SU-DHL-6 (cell line): ENCODE measurements around the gene PI4KA.

Source experiments
- H2AFZ ChIP-seq: fragments of 200-600 bp; sonication (generic); 2 replicates; pipeline ENCODE4 v1.6.1; 2014; ENCODE audit warnings: low read depth, mild to moderate bottlenecking, moderate library complexity, mixed read lengths, antibody characterized with exemption, low read length; ENCODE audit not compliant: severe bottlenecking
- H3F3A ChIP-seq: fragments of 200-600 bp; shearing (Covaris generic); 2 replicates; pipeline ENCODE4 v1.6.0; 2016; ENCODE audit warnings: antibody characterized with exemption, mild to moderate bottlenecking; ENCODE audit not compliant: insufficient read depth
- H3K27ac ChIP-seq: fragments of 200-600 bp; sonication (generic); 2 replicates; pipeline ENCODE4 v1.5.1; 2016; ENCODE audit warnings: low read depth, mild to moderate bottlenecking, low read length, moderate library complexity, mixed read lengths
- H3K27me3 ChIP-seq: fragments of 200-600 bp; sonication (generic), shearing (Covaris generic); 2 replicates; pipeline ENCODE4 v1.6.0; 2014; ENCODE audit warnings: mild to moderate bottlenecking, low read length
- H3K36me3 ChIP-seq: fragments of 200-600 bp; sonication (generic); 2 replicates; pipeline ENCODE4 v1.6.1; 2014; ENCODE audit warnings: mild to moderate bottlenecking, low read length, mixed read lengths
- H3K4me2 ChIP-seq: fragments of 300-600, 200-600 bp; shearing (Covaris generic), sonication (generic); 2 replicates; pipeline ENCODE4 v1.6.0; 2014; ENCODE audit warnings: low read length, low read depth, mild to moderate bottlenecking; ENCODE audit not compliant: poor library complexity, severe bottlenecking
- H3K4me3 ChIP-seq: fragments of 200-600 bp; sonication (generic); 2 replicates; pipeline ENCODE4 v1.5.1; 2014; ENCODE audit warnings: antibody characterized with exemption, low read length, mild to moderate bottlenecking, mixed read lengths; ENCODE audit not compliant: insufficient read depth, poor library complexity, severe bottlenecking
- H3K79me2 ChIP-seq: fragments of 200-600 bp; sonication (generic); 2 replicates; pipeline ENCODE4 v1.6.1; 2014; ENCODE audit warnings: mild to moderate bottlenecking, low read length, moderate library complexity; ENCODE audit not compliant: insufficient read depth
- H3K9ac ChIP-seq: fragments of 200-600 bp; sonication (generic); 2 replicates; pipeline ENCODE4 v1.7.0; 2014; ENCODE audit warnings: mild to moderate bottlenecking, low read length
- H3K9me2 ChIP-seq: fragments of 200-600 bp; sonication (generic); replicated peaks from 2 replicates; pipeline ENCODE4 v1.6.1; 2014; ENCODE audit warnings: low read length; ENCODE audit not compliant: insufficient read depth
- H3K9me3 ChIP-seq: fragments of 200-600 bp; sonication (generic); 2 replicates; pipeline ENCODE4 v1.6.1; 2014; ENCODE audit warnings: low read length, mixed read lengths; ENCODE audit not compliant: insufficient read depth
- H4K20me1 ChIP-seq: fragments of 200-600 bp; sonication (generic); 2 replicates; pipeline ENCODE4 v1.6.1; 2014; ENCODE audit warnings: low read depth, mild to moderate bottlenecking, antibody characterized with exemption, low read length, moderate library complexity, mixed read lengths
- EZH2phosphoT487 ChIP-seq: fragments of 200-600 bp; sonication (generic), shearing (Covaris generic); conservative IDR thresholded peaks from 2 replicates; pipeline ENCODE4 v1.6.1; 2018; ENCODE audit warnings: mild to moderate bottlenecking, antibody characterized with exemption, low read length, moderate library complexity, mixed read lengths
- TF ChIP-seq, protein P1 (sequence below): fragments of 200-600 bp; sonication (generic); IDR thresholded peaks from one replicate; pipeline ENCODE4 v1.5.1; 2017; ENCODE audit warnings: antibody characterized with exemption, mild to moderate bottlenecking, low read length, moderate library complexity; ENCODE audit not compliant: insufficient read depth, poor library complexity, severe bottlenecking

Gene PI4KA

DNA sequence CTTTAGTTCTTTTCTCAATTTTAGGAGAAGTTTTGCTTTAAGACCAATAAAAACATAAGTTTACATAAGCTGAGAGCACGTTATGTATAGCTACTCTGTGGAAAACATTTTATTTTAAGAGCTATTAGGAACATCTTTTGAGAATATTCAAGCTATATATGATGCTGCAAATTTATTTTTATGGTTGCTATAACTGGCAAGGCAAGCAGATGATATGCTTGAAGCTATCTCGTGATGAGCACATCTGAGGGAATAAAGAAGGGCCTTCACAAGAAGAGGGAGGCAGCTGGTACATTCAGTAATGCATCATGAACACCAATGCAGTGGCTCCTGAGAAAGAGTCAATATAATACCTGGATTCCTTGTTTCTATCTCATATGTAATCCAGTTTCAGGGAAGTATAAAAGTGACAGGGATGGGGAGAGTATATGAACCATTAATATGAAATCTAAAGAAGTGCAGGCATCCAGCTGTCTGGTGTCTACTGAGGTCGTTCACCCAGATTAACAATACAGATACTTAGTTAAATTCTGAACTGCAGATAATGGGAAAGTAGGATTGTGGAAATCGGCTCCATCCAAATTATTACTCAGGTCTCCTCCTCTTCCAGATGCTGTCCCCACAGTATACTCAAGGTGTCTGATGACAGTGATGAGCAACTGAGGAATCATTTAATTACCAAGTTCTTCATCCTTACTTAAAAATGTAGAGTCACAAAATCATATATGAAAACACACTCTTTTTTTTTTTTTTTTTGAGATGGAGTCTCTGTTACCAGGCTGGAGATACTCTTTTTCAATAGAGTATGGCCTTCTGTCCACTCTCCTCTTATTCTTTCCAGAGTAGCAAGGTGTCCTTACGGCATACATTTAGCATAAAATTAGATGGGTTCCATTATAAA is 185.1 kb downstream of the PI4KA start:
- Histone ChIP-seq H4K20me1 (no peaks in the 10 kb centered on the region), H3K27me3 (no peaks in the 10 kb centered on the region), H3K9ac (no peak overlapping the region), H3K9me3 (no peaks in the 10 kb centered on the region), H2AFZ (no peak overlapping the region), H3K27ac (no peak overlapping the region), H3K9me2 (no peaks in the 10 kb centered on the region), H3K4me3 (no peak overlapping the region), H3K4me2 (no peak overlapping the region), H3K79me2 (no peaks in the 10 kb centered on the region), H3F3A (no peaks in the 10 kb centered on the region), H3K36me3 (no peaks in the 10 kb centered on the region)
- no peak for TF ChIP-seq EZH2phosphoT487
- TF ChIP-seq, protein P1, sequence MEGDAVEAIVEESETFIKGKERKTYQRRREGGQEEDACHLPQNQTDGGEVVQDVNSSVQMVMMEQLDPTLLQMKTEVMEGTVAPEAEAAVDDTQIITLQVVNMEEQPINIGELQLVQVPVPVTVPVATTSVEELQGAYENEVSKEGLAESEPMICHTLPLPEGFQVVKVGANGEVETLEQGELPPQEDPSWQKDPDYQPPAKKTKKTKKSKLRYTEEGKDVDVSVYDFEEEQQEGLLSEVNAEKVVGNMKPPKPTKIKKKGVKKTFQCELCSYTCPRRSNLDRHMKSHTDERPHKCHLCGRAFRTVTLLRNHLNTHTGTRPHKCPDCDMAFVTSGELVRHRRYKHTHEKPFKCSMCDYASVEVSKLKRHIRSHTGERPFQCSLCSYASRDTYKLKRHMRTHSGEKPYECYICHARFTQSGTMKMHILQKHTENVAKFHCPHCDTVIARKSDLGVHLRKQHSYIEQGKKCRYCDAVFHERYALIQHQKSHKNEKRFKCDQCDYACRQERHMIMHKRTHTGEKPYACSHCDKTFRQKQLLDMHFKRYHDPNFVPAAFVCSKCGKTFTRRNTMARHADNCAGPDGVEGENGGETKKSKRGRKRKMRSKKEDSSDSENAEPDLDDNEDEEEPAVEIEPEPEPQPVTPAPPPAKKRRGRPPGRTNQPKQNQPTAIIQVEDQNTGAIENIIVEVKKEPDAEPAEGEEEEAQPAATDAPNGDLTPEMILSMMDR, result no peak

DNA sequence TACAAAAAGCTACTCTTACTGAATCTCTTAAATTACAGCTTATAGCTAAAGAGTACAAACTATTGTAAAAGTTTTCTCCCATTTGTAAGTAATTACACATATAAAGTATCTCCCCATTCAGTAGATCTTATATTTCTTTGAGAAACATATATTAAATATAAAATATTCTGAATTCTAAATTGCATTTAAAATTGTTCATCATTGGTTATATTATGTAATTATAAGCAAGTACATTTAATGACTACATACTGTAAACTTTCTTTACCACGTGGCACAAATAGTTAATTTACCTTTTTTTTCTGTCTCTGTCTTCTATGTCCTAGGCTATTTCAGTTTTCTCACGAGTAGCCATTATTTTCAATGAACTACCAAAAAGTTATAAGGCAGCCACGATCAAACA is 185.9 kb downstream of the PI4KA start:
- no peak overlapping the region for H3K27ac ChIP-seq
- no peaks in the 10 kb centered on the region for H4K20me1 ChIP-seq
- no peaks in the 10 kb centered on the region for H3F3A ChIP-seq
- no peaks in the 10 kb centered on the region for H3K27me3 ChIP-seq
- H3K36me3 ChIP-seq, result no peaks in the 10 kb centered on the region
- no peaks in the 10 kb centered on the region for H3K79me2 ChIP-seq
- H3K9ac ChIP-seq, result no peak overlapping the region
- no peak overlapping the region for H3K4me3 ChIP-seq
- no peak overlapping the region for H3K4me2 ChIP-seq
- no peak for TF ChIP-seq EZH2phosphoT487
- TF ChIP-seq, protein P1, result no peak
- H3K9me3 ChIP-seq, result no peaks in the 10 kb centered on the region
- no peak overlapping the region for H2AFZ ChIP-seq
- no peaks in the 10 kb centered on the region for H3K9me2 ChIP-seq

DNA sequence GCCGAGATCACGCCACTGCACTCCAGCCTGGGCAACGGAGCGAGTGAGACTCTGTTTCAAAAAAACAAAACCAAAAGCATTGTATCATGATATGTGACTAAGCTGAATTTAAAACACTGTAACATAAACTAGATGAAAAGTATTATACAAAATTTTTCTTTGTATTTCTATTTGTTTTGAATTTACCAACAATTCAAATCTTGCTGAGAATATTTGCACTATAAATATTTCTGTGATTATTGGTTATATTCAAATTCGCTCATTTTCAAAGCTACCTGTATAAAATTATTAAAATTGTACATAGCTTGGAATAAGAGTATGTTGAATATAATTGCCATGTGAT is 186.6 kb downstream of the PI4KA start:
- Histone ChIP-seq H3K27me3 (no peaks in the 10 kb centered on the region), H3K79me2 (no peaks in the 10 kb centered on the region), H3K4me3 (no peak overlapping the region), H3K9me3 (no peaks in the 10 kb centered on the region), H3F3A (no peaks in the 10 kb centered on the region), H3K36me3 (no peaks in the 10 kb centered on the region), H3K27ac (no peak overlapping the region), H4K20me1 (no peaks in the 10 kb centered on the region), H3K9ac (no peak overlapping the region), H3K4me2 (no peak overlapping the region), H3K9me2 (no peaks in the 10 kb centered on the region), H2AFZ (no peak overlapping the region)
- no peak for TF ChIP-seq EZH2phosphoT487
- TF ChIP-seq, protein P1, result no peak
